ENCODE data around the gene CIB2. TPM values are rescaled to one million over a fixed set of nuclear protein-coding genes. Genes with fewer than 3 reads are reported as not detected.

CIB2 gene
- total and polyA plus RNA-seq, 2 donors (not counting 1 experiment from before 2014, with no cell fraction given) = 0.97 to 3.2 TPM

- Mint-ChIP-seq H3K9me3 (ENCODE audit: insufficient read depth) (no peaks in the 10 kb centered on the region), H3K4me1 (no peaks in the 10 kb centered on the region), H3K27ac (no peak overlapping the region), H3K4me3 (no peak overlapping the region), H3K27me3 (no peaks in the 10 kb centered on the region)
- CTCF ChIA-PET = interaction anchor here (1.4 kb wide), 1 partner anchor 75 kb away, joined by 7 read pairs; no protein-coding TSS in a partner anchor
- no peak overlapping the region for H2AFZ ChIP-seq (ENCODE audit: insufficient read depth, low read depth, low read length, poor library complexity, severe bottlenecking)
- no peak overlapping the region for H3K4me3 ChIP-seq (ENCODE audit: control extremely low read depth in 1 of 5, extremely low read depth in 1 of 5, insufficient read depth in 1 of 5, low read depth in 2 of 5, low read length in 4 of 5)
- POLR2A ChIA-PET = no interaction called here
- DNase-seq (no peak), ATAC-seq (ENCODE audit: low read depth) (no peak)
- H3K4me1 ChIP-seq (ENCODE audit: control insufficient read depth in 2 of 2, insufficient read depth in 2 of 2, low read length in 2 of 2) = no peaks in the 10 kb centered on the region
- no peaks in the 10 kb centered on the region for H3K79me2 ChIP-seq (ENCODE audit: control insufficient read depth, insufficient read depth, low read length)
- no peak overlapping the region for H3K9ac ChIP-seq (ENCODE audit: low read length)
- intact Hi-C loops (cut with micrococcal nuclease) = no loop called here
- 80% methylated on average over 1 of the region's 5 CpGs for WGBS (ENCODE audit: insufficient coverage)
- H3K4me2 ChIP-seq (replicated peaks; ENCODE audit: low read depth, low read length, poor library complexity, severe bottlenecking) = no peak overlapping the region
- H3K9me3 ChIP-seq (ENCODE audit: control extremely low read depth in 1 of 3, control insufficient read depth in 2 of 3, insufficient read depth in 1 of 3, low read length in 2 of 3) = no peaks in the 10 kb centered on the region
- H4K20me1 ChIP-seq (ENCODE audit: control insufficient read depth, insufficient read depth, low read length, poor library complexity, severe bottlenecking) = no peaks in the 10 kb centered on the region
- TF ChIP-seq CTCF (IDR thresholded peaks at IDR 0.05) = no peak
- TF ChIP-seq EZH2 (IDR thresholded peaks at IDR 0.05; ENCODE audit: borderline replicate concordance, insufficient read depth, low read depth, low read length, poor library complexity, severe bottlenecking) = no peak
- no peak overlapping the region for H3K27ac ChIP-seq (ENCODE audit: low read length in 2 of 2)
- no peaks in the 10 kb centered on the region for H3K27me3 ChIP-seq (replicated peaks in 1 of 4; ENCODE audit: control extremely low read depth in 1 of 4, control insufficient read depth in 3 of 4, insufficient read depth in 4 of 4, low read length in 3 of 4)
- no peaks in the 10 kb centered on the region for H3K36me3 ChIP-seq (replicated peaks in 1 of 2; ENCODE audit: control extremely low read depth in 1 of 2, control insufficient read depth in 1 of 2, extremely low read depth in 1 of 2, insufficient read depth in 2 of 2, low read length in 1 of 2)
Measured at GRCh38 chr15:78120523-78120922, 10.7 kb downstream of the CIB2 start.

GRCh38 chr15:78112551-78112950 lies 18.7 kb downstream of the CIB2 start:
- ATAC-seq (ENCODE audit: low read depth) = no peak
- Mint-ChIP-seq H3K4me3 (no peak overlapping the region), H3K27me3 (no peaks in the 10 kb centered on the region), H3K9me3 (ENCODE audit: insufficient read depth) (no peaks in the 10 kb centered on the region), H3K4me1 (peaks cover 6% of the 10 kb centered on the region), H3K27ac (no peak overlapping the region)
- H3K27ac ChIP-seq (ENCODE audit: low read length in 2 of 2) = no peak overlapping the region
- no peak for DNase-seq
- POLR2A ChIA-PET = no interaction called here
- intact Hi-C loops (cut with micrococcal nuclease) = no loop called here
- 100% methylated on average over 1 of the region's 3 CpGs for WGBS (ENCODE audit: insufficient coverage)
- no peaks in the 10 kb centered on the region for H3K79me2 ChIP-seq (ENCODE audit: control insufficient read depth, insufficient read depth, low read length)
- no peaks in the 10 kb centered on the region for H3K27me3 ChIP-seq (replicated peaks in 1 of 4; ENCODE audit: control extremely low read depth in 1 of 4, control insufficient read depth in 3 of 4, insufficient read depth in 4 of 4, low read length in 3 of 4)
- CTCF ChIA-PET = interaction anchor here (0.6 to 12.6 kb wide), 27 partner anchors 10 to 641 kb away, joined by 3 to 394 read pairs (median 6); partner anchors contain the start of gene CIB2
- H3K4me3 ChIP-seq (ENCODE audit: control extremely low read depth in 1 of 5, extremely low read depth in 1 of 5, insufficient read depth in 1 of 5, low read depth in 2 of 5, low read length in 4 of 5) = no peak overlapping the region
- no peak overlapping the region for H3K4me2 ChIP-seq (replicated peaks; ENCODE audit: low read depth, low read length, poor library complexity, severe bottlenecking)
- H3K9ac ChIP-seq (ENCODE audit: low read length) = no peak overlapping the region
- H3K36me3 ChIP-seq (replicated peaks in 1 of 2; ENCODE audit: control extremely low read depth in 1 of 2, control insufficient read depth in 1 of 2, extremely low read depth in 1 of 2, insufficient read depth in 2 of 2, low read length in 1 of 2) = no peaks in the 10 kb centered on the region
- H4K20me1 ChIP-seq (ENCODE audit: control insufficient read depth, insufficient read depth, low read length, poor library complexity, severe bottlenecking) = no peaks in the 10 kb centered on the region
- H3K4me1 ChIP-seq (ENCODE audit: control insufficient read depth in 2 of 2, insufficient read depth in 2 of 2, low read length in 2 of 2) = peaks cover 4 to 6% of the 10 kb centered on the region in 2 donors
- H2AFZ ChIP-seq (ENCODE audit: insufficient read depth, low read depth, low read length, poor library complexity, severe bottlenecking) = no peak overlapping the region
- H3K9me3 ChIP-seq (ENCODE audit: control extremely low read depth in 1 of 3, control insufficient read depth in 2 of 3, insufficient read depth in 1 of 3, low read length in 2 of 3) = no peaks in the 10 kb centered on the region
- TF ChIP-seq CTCF (IDR thresholded peaks at IDR 0.05) = no peak
- TF ChIP-seq EZH2 (IDR thresholded peaks at IDR 0.05; ENCODE audit: borderline replicate concordance, insufficient read depth, low read depth, low read length, poor library complexity, severe bottlenecking) = no peak
